Neural crest cell (in vitro differentiated cells): Measurements from ENCODE around the gene KIAA0825. TPM values are rescaled to one million over a fixed set of nuclear protein-coding genes. Genes with fewer than 3 reads are reported as not detected.

Experiments used
- DNase-seq: peaks from one replicate; pipeline ENCODE4 v3.0.0; 2021; ENCODE audit warnings: low read depth, mixed read lengths, low spot score
- H3K27ac Mint-ChIP-seq: one replicate; pipeline ENCODE4 v1.8.0; 2021; ENCODE audit warnings: mild to moderate bottlenecking, mixed read lengths; ENCODE audit not compliant: unreplicated experiment
- H3K27me3 Mint-ChIP-seq: 2 replicates; pipeline ENCODE4 v1.8.0; 2021; ENCODE audit warnings: low read depth, mild to moderate bottlenecking, mixed read lengths
- H3K36me3 Mint-ChIP-seq: 2 replicates; pipeline ENCODE4 v1.8.0; 2021; ENCODE audit warnings: low read depth, mild to moderate bottlenecking, mixed read lengths
- H3K4me1 Mint-ChIP-seq: 2 replicates; pipeline ENCODE4 v1.8.0; 2021; ENCODE audit warnings: mixed read lengths
- H3K4me3 Mint-ChIP-seq: one replicate; pipeline ENCODE4 v1.8.0; 2021; ENCODE audit warnings: mild to moderate bottlenecking, mixed read lengths
- H3K9me3 Mint-ChIP-seq: 2 replicates; pipeline ENCODE4 v1.8.0; 2021; ENCODE audit warnings: mixed read lengths
- total RNA-seq: library from RNA; stranded (reverse); gene quantifications from 2 replicates; pipeline ENCODE4 v1.2.1, GENCODE V29; 2021
- TF ChIP-seq, protein P1 (sequence below): fragments of 200-600 bp; sonication (generic); conservative IDR thresholded peaks from 2 replicates; pipeline ENCODE4 v1.5.0; 2021; ENCODE audit warnings: antibody characterized with exemption, mild to moderate bottlenecking

Gene KIAA0825
- total RNA-seq, 1 donor from 2014 or later, result 3.5 TPM

DNA sequence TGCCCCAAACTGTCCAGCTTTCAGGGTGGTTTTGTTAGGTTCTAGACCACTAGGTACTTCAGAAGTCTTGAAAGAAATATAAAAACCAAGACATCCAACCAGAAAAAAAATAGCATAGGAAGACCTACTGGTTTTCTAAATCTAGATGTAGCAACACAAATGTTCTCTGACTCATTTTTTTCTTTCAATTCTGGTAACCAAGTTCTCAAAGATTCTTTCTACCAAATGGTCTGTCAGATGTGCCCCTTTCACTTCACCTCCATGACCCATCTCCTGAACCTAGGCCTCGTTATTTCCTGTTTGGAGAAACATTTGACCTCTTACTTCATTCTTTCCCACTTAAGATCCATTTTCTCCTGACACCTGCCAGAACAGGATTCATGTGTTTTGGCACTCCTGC lies 355.3 kb downstream of the KIAA0825 start:
- H3K27me3 Mint-ChIP-seq, result no peaks in the 10 kb centered on the region
- no peaks in the 10 kb centered on the region for H3K36me3 Mint-ChIP-seq
- peak overlapping the region; percentile 39 for H3K27ac Mint-ChIP-seq
- no peaks in the 10 kb centered on the region for H3K9me3 Mint-ChIP-seq
- no peaks in the 10 kb centered on the region for H3K4me1 Mint-ChIP-seq
- TF ChIP-seq, protein P1, sequence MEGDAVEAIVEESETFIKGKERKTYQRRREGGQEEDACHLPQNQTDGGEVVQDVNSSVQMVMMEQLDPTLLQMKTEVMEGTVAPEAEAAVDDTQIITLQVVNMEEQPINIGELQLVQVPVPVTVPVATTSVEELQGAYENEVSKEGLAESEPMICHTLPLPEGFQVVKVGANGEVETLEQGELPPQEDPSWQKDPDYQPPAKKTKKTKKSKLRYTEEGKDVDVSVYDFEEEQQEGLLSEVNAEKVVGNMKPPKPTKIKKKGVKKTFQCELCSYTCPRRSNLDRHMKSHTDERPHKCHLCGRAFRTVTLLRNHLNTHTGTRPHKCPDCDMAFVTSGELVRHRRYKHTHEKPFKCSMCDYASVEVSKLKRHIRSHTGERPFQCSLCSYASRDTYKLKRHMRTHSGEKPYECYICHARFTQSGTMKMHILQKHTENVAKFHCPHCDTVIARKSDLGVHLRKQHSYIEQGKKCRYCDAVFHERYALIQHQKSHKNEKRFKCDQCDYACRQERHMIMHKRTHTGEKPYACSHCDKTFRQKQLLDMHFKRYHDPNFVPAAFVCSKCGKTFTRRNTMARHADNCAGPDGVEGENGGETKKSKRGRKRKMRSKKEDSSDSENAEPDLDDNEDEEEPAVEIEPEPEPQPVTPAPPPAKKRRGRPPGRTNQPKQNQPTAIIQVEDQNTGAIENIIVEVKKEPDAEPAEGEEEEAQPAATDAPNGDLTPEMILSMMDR, result no peak
- no peak overlapping the region for H3K4me3 Mint-ChIP-seq
- DNase-seq, result no peak

DNA sequence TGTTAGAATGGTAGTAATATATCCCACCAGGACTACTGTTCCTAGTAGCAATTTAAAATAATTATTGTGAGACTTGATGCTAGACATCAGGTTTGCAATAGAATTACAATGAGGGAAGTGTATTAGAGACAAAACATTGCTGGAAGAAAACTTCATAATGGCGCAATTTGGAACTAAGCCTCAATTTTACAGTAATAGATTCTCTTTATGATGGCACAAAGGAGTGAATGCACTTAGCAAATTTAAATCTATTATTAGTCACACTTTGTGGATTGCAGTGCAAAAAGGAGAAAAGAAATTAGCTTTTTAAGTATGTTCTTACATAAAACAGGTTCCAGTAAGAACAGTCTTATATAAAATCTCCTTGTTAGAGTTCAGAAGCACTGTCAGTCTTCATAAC lies 358.3 kb downstream of the KIAA0825 start:
- Mint-ChIP-seq H3K36me3 (no peaks in the 10 kb centered on the region), H3K27ac (no peak overlapping the region), H3K9me3 (no peaks in the 10 kb centered on the region), H3K4me3 (no peak overlapping the region), H3K4me1 (no peaks in the 10 kb centered on the region), H3K27me3 (no peaks in the 10 kb centered on the region)
- DNase-seq, result no peak
- TF ChIP-seq, protein P1, result no peak

DNA sequence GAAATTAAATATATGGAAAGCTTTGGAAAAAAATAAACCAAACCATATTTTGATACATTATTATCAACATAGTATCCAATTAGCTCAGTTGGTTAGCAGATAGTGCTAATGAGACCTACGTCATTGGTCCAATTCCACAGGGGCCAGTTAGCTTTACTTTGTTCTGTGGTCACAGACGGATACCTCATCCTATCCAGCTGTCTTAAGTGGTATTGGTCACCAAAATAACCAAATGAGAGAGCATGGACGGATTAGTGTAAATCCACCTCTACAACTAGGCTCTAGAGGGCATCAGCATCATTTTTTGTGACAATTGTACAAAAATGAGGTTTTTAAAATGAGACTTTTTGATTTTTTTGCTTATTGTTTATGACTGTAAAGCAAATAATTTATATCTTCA lies 364.2 kb downstream of the KIAA0825 start:
- no peaks in the 10 kb centered on the region for H3K9me3 Mint-ChIP-seq
- DNase-seq, result no peak
- no peak overlapping the region for H3K4me3 Mint-ChIP-seq
- TF ChIP-seq, protein P1, result no peak
- peaks cover 5% of the 10 kb centered on the region for H3K4me1 Mint-ChIP-seq
- no peaks in the 10 kb centered on the region for H3K27me3 Mint-ChIP-seq
- H3K36me3 Mint-ChIP-seq, result no peaks in the 10 kb centered on the region
- no peak overlapping the region for H3K27ac Mint-ChIP-seq

DNA sequence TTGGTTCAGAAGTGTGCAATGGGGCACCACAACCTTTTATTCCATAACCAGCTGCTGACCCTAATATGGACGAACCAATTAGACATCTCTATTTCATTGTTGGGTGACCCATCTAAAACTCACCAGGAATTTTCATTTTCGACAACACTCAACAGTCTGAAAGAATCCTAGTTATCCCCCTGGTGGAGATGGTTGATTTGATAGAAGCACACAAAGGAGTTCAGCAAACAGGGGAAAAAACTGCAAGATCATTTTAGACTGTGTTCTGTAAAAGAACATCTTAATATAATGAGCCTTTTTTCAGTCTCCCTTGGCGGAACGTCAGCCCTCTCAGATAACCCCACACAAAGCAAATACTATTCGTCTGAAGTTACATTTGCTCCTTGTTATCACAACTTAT lies 367.4 kb downstream of the KIAA0825 start:
- H3K27me3 Mint-ChIP-seq, result no peaks in the 10 kb centered on the region
- TF ChIP-seq, protein P1, result no peak
- H3K4me3 Mint-ChIP-seq, result no peak overlapping the region
- peaks cover 5% of the 10 kb centered on the region for H3K4me1 Mint-ChIP-seq
- no peak for DNase-seq
- no peak overlapping the region for H3K27ac Mint-ChIP-seq
- no peaks in the 10 kb centered on the region for H3K36me3 Mint-ChIP-seq
- no peaks in the 10 kb centered on the region for H3K9me3 Mint-ChIP-seq

DNA sequence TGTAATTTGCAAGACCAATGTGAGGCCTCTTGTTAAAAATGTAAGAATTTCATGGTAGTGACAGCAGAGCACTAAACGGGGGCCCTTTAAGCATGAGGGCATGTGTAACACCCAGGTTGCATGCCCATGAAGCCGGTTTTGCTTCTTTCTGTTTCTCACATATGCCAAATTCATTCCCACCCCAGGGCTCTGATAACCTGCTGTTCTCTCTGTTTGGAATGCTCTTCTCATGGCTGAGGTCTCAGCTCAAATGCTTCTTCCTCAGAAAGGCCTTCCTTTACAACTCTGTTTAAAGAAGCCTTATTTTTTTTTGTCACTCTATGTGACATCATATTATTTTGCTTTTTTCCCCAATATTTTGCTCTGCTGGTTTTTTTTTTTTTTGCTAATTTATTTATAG lies 369.0 kb downstream of the KIAA0825 start:
- Mint-ChIP-seq H3K27me3 (no peaks in the 10 kb centered on the region), H3K9me3 (no peaks in the 10 kb centered on the region), H3K27ac (no peak overlapping the region), H3K4me3 (no peak overlapping the region), H3K4me1 (peaks cover 5% of the 10 kb centered on the region), H3K36me3 (no peaks in the 10 kb centered on the region)
- TF ChIP-seq, protein P1, result no peak
- no peak for DNase-seq
